ENCODE results near the gene TPST2.
A peak's percentile ranks its signal among the peaks of the same experiment; 100 is the strongest.

Gene TPST2

GRCh38 chr22:26552466-26552865 lies 37.5 kb downstream of the TPST2 start:
- Mint-ChIP-seq H3K9me3 (no peaks in the 10 kb centered on the region), H3K36me3 (ENCODE audit: insufficient read depth) (peaks cover 23% of the 10 kb centered on the region), H3K4me3 (no peak overlapping the region), H3K27ac (no peak overlapping the region), H3K4me1 (ENCODE audit: low read depth in 2 of 2) (peaks cover 32 to 73% of the 10 kb centered on the region in 2 donors), H3K27me3 (no peaks in the 10 kb centered on the region)
- no peak for ATAC-seq (replicated peaks)
- DNase-seq = no peak

- H3K27ac Mint-ChIP-seq = peak overlapping the region; percentile 84 to 86
Observed at GRCh38 chr22:26551568-26551967, 38.4 kb downstream of the TPST2 start.

GRCh38 chr22:26550498-26551033 lies 39.4 kb downstream of the TPST2 start:
- Mint-ChIP-seq H3K27ac (peak overlapping the region; percentile 84 to 86), H3K27me3 (no peaks in the 10 kb centered on the region), H3K9me3 (no peaks in the 10 kb centered on the region), H3K4me1 (ENCODE audit: low read depth in 2 of 2) (peaks cover 38 to 78% of the 10 kb centered on the region in 2 donors), H3K4me3 (no peak overlapping the region), H3K36me3 (ENCODE audit: insufficient read depth) (peaks cover 35% of the 10 kb centered on the region)
- DNase-seq (no peak), ATAC-seq (replicated peaks) (no peak)

More at GRCh38 chr22:26551568-26551967, 38.4 kb downstream of the TPST2 start:
- ATAC-seq (replicated peaks) = no peak
- no peak for DNase-seq
- Mint-ChIP-seq H3K9me3 (no peaks in the 10 kb centered on the region), H3K36me3 (ENCODE audit: insufficient read depth) (peaks cover 32% of the 10 kb centered on the region), H3K27me3 (no peaks in the 10 kb centered on the region), H3K4me3 (no peak overlapping the region), H3K4me1 (ENCODE audit: low read depth in 2 of 2) (peaks cover 33 to 73% of the 10 kb centered on the region in 2 donors)

GRCh38 chr22:26549902-26550497 lies 39.9 kb downstream of the TPST2 start:
- Mint-ChIP-seq H3K4me3 (no peak overlapping the region), H3K27me3 (no peaks in the 10 kb centered on the region), H3K27ac (peak overlapping the region; percentile 84 to 86), H3K4me1 (ENCODE audit: low read depth in 2 of 2) (peaks cover 40 to 75% of the 10 kb centered on the region in 2 donors), H3K9me3 (no peaks in the 10 kb centered on the region), H3K36me3 (ENCODE audit: insufficient read depth) (peaks cover 35% of the 10 kb centered on the region)
- no peak for DNase-seq
- no peak for ATAC-seq (replicated peaks)

GRCh38 chr22:26548984-26549383 lies 40.9 kb downstream of the TPST2 start:
- ATAC-seq (replicated peaks) = no peak
- H3K36me3 Mint-ChIP-seq (ENCODE audit: insufficient read depth) = peaks cover 32% of the 10 kb centered on the region
- no peaks in the 10 kb centered on the region for H3K27me3 Mint-ChIP-seq
- no peak overlapping the region for H3K4me3 Mint-ChIP-seq
- no peaks in the 10 kb centered on the region for H3K9me3 Mint-ChIP-seq
- DNase-seq = no peak
- H3K4me1 Mint-ChIP-seq (ENCODE audit: low read depth in 2 of 2) = peaks cover 40 to 77% of the 10 kb centered on the region in 2 donors
- H3K27ac Mint-ChIP-seq = peak overlapping the region in 1 of 2 donors; percentile 88

GRCh38 chr22:26548303-26548702 lies 41.6 kb downstream of the TPST2 start:
- ATAC-seq (replicated peaks) = no peak
- no peak overlapping the region for H3K4me3 Mint-ChIP-seq
- peak overlapping the region; percentile 88 for H3K27ac Mint-ChIP-seq
- H3K36me3 Mint-ChIP-seq (ENCODE audit: insufficient read depth) = peaks cover 32% of the 10 kb centered on the region
- DNase-seq = no peak
- H3K27me3 Mint-ChIP-seq = no peaks in the 10 kb centered on the region
- H3K9me3 Mint-ChIP-seq = no peaks in the 10 kb centered on the region
- peaks cover 40 to 77% of the 10 kb centered on the region in 2 donors for H3K4me1 Mint-ChIP-seq (ENCODE audit: low read depth in 2 of 2)

GRCh38 chr22:26547837-26548236 lies 42.1 kb downstream of the TPST2 start:
- H3K4me1 Mint-ChIP-seq (ENCODE audit: low read depth in 2 of 2) = peaks cover 40 to 76% of the 10 kb centered on the region in 2 donors
- H3K27ac Mint-ChIP-seq = peak overlapping the region; percentile 88
- peaks cover 32% of the 10 kb centered on the region for H3K36me3 Mint-ChIP-seq (ENCODE audit: insufficient read depth)
- peak overlapping the region in 1 of 2 donors; percentile 60 for H3K4me3 Mint-ChIP-seq
- H3K27me3 Mint-ChIP-seq = no peaks in the 10 kb centered on the region
- ATAC-seq (replicated peaks) (no peak), DNase-seq (no peak)
- no peaks in the 10 kb centered on the region for H3K9me3 Mint-ChIP-seq

GRCh38 chr22:26547426-26547825 lies 42.5 kb downstream of the TPST2 start:
- Mint-ChIP-seq H3K36me3 (ENCODE audit: insufficient read depth) (peaks cover 35% of the 10 kb centered on the region), H3K27ac (peak overlapping the region; percentile 88), H3K9me3 (no peaks in the 10 kb centered on the region), H3K27me3 (no peaks in the 10 kb centered on the region), H3K4me3 (peak overlapping the region; percentile 27 to 60), H3K4me1 (ENCODE audit: low read depth in 2 of 2) (peaks cover 44 to 79% of the 10 kb centered on the region in 2 donors)
- peak in 1 of 3 experiments; percentile 8 for DNase-seq
- ATAC-seq (replicated peaks) = peak; percentile 74

- Mint-ChIP-seq H3K9me3 (no peaks in the 10 kb centered on the region), H3K27ac (peak overlapping the region; percentile 88), H3K27me3 (no peaks in the 10 kb centered on the region), H3K4me1 (ENCODE audit: low read depth in 2 of 2) (peaks cover 42 to 71% of the 10 kb centered on the region in 2 donors), H3K36me3 (ENCODE audit: insufficient read depth) (peaks cover 39% of the 10 kb centered on the region), H3K4me3 (peak overlapping the region; percentile 46 to 60)
- ATAC-seq (replicated peaks) (no peak), DNase-seq (no peak)
Observed at GRCh38 chr22:26546282-26546681, 43.6 kb downstream of the TPST2 start.

- Mint-ChIP-seq H3K4me3 (peak overlapping the region in 1 of 2 donors; percentile 46), H3K27ac (peak overlapping the region; percentile 88), H3K9me3 (no peaks in the 10 kb centered on the region), H3K4me1 (ENCODE audit: low read depth in 2 of 2) (peaks cover 39 to 67% of the 10 kb centered on the region in 2 donors), H3K27me3 (no peaks in the 10 kb centered on the region), H3K36me3 (ENCODE audit: insufficient read depth) (peaks cover 39% of the 10 kb centered on the region)
- DNase-seq (no peak), ATAC-seq (replicated peaks) (no peak)
Observed at GRCh38 chr22:26545827-26546226, 44.1 kb downstream of the TPST2 start.

- Mint-ChIP-seq H3K27me3 (no peaks in the 10 kb centered on the region), H3K4me1 (ENCODE audit: low read depth in 2 of 2) (peaks cover 39 to 65% of the 10 kb centered on the region in 2 donors), H3K27ac (peak overlapping the region; percentile 66 to 88), H3K9me3 (no peaks in the 10 kb centered on the region), H3K36me3 (ENCODE audit: insufficient read depth) (peaks cover 41% of the 10 kb centered on the region), H3K4me3 (no peak overlapping the region)
- ATAC-seq (replicated peaks) = no peak
- no peak for DNase-seq
Observed at GRCh38 chr22:26545385-26545784, 44.5 kb downstream of the TPST2 start.

- Mint-ChIP-seq H3K9me3 (no peaks in the 10 kb centered on the region), H3K27ac (peak overlapping the region; percentile 77 to 91), H3K27me3 (no peaks in the 10 kb centered on the region), H3K4me3 (no peak overlapping the region), H3K4me1 (ENCODE audit: low read depth in 2 of 2) (peaks cover 33 to 61% of the 10 kb centered on the region in 2 donors), H3K36me3 (ENCODE audit: insufficient read depth) (peaks cover 45% of the 10 kb centered on the region)
- ATAC-seq (replicated peaks) (no peak), DNase-seq (no peak)
Observed at GRCh38 chr22:26544489-26544888, 45.4 kb downstream of the TPST2 start.

- Mint-ChIP-seq H3K9me3 (no peaks in the 10 kb centered on the region), H3K36me3 (ENCODE audit: insufficient read depth) (peaks cover 47% of the 10 kb centered on the region), H3K4me3 (peak overlapping the region; percentile 18 to 29), H3K27me3 (no peaks in the 10 kb centered on the region), H3K27ac (peak overlapping the region; percentile 69 to 91), H3K4me1 (ENCODE audit: low read depth in 2 of 2) (peaks cover 36 to 58% of the 10 kb centered on the region in 2 donors)
- DNase-seq (no peak), ATAC-seq (replicated peaks) (peak; percentile 73)
Observed at GRCh38 chr22:26542831-26543230, 47.1 kb downstream of the TPST2 start.

- Mint-ChIP-seq H3K36me3 (ENCODE audit: insufficient read depth) (peaks cover 44% of the 10 kb centered on the region), H3K9me3 (no peaks in the 10 kb centered on the region), H3K4me1 (ENCODE audit: low read depth in 2 of 2) (peaks cover 24 to 49% of the 10 kb centered on the region in 2 donors), H3K4me3 (no peak overlapping the region), H3K27ac (no peak overlapping the region), H3K27me3 (no peaks in the 10 kb centered on the region)
- ATAC-seq (replicated peaks) (no peak), DNase-seq (no peak)
Observed at GRCh38 chr22:26541167-26541819, 48.6 kb downstream of the TPST2 start.
